ENCODE results near the gene RAB14.
"Not testable (repeated sequence)": the region's sequence is repeated elsewhere in the genome, so short reads cannot be mapped to it uniquely, and the experiment has no call there.

Gene RAB14

GRCh38 chr9:121140162-121140561, 61.5 kb downstream of the RAB14 start:
- H3K27ac Mint-ChIP-seq, result no peak overlapping the region
- H3K4me3 Mint-ChIP-seq, result no peak overlapping the region
- no peaks in the 10 kb centered on the region for H3K27me3 Mint-ChIP-seq
- H3K4me1 Mint-ChIP-seq, result peaks cover 5 to 17% of the 10 kb centered on the region in 2 donors
- H3K9me3 Mint-ChIP-seq, result no peaks in the 10 kb centered on the region
- ATAC-seq (replicated peaks) (no peak), DNase-seq (no peak)
- peaks cover 20 to 73% of the 10 kb centered on the region in 2 donors for H3K36me3 Mint-ChIP-seq

DNA sequence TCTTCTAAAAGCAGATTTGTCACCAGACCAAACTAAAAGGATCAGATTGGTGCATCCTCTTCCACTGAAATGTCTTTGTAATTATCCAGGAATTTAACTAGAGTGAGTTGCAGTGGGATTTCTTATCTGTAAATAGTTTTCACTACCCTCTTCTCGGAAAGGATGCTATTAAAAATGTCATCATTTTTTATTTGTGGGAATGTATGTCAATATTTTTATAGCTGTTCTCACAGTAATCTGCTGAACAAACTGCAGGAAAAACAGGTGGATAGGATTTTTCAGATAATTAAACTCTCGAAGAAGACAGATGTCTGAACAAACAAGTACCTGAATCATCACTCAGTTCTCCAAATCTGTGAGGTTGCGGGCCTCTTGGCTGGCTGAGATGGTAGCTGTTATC, 62.7 kb downstream of the RAB14 start:
- DNase-seq (no peak), ATAC-seq (replicated peaks) (no peak)
- Mint-ChIP-seq H3K27ac (no peak overlapping the region), H3K9me3 (no peaks in the 10 kb centered on the region), H3K36me3 (peaks cover 13 to 69% of the 10 kb centered on the region in 2 donors), H3K4me3 (no peak overlapping the region), H3K4me1 (peaks cover 5 to 17% of the 10 kb centered on the region in 2 donors), H3K27me3 (no peaks in the 10 kb centered on the region)

- ATAC-seq (replicated peaks) (no peak), DNase-seq (no peak)
- no peaks in the 10 kb centered on the region for H3K27me3 Mint-ChIP-seq
- H3K9me3 Mint-ChIP-seq, result no peaks in the 10 kb centered on the region
- no peak overlapping the region for H3K27ac Mint-ChIP-seq
- H3K36me3 Mint-ChIP-seq, result peaks cover 12 to 68% of the 10 kb centered on the region in 2 donors
- no peak overlapping the region for H3K4me3 Mint-ChIP-seq
- peaks cover 5 to 17% of the 10 kb centered on the region in 2 donors for H3K4me1 Mint-ChIP-seq
Observed at GRCh38 chr9:121138561-121138960, 63.1 kb downstream of the RAB14 start.

DNA sequence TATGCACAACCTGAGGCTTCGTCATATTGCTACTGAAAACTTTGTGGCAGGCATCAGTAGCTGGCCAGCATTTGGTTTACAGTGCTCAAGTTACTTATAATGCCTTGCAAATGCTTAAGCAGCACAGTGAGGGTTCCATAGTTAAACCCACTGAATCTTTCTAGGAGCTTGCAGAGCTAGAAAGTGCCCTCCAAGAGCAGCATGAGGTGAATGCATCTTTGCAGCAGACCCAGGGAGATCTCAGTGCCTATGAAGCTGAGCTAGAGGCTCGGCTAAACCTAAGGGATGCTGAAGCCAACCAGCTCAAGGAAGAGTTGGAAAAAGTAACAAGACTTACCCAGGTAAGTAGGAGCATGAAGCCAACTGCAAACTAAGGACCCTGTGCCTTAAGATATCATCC, 66.0 kb downstream of the RAB14 start:
- Mint-ChIP-seq H3K9me3 (peaks cover 0 to 3% of the 10 kb centered on the region in 2 donors), H3K4me1 (peaks cover 28 to 45% of the 10 kb centered on the region in 2 donors), H3K36me3 (peaks cover 21 to 72% of the 10 kb centered on the region in 2 donors), H3K27me3 (no peaks in the 10 kb centered on the region), H3K4me3 (no peak overlapping the region), H3K27ac (no peak overlapping the region)
- DNase-seq (no peak), ATAC-seq (replicated peaks) (no peak)

DNA sequence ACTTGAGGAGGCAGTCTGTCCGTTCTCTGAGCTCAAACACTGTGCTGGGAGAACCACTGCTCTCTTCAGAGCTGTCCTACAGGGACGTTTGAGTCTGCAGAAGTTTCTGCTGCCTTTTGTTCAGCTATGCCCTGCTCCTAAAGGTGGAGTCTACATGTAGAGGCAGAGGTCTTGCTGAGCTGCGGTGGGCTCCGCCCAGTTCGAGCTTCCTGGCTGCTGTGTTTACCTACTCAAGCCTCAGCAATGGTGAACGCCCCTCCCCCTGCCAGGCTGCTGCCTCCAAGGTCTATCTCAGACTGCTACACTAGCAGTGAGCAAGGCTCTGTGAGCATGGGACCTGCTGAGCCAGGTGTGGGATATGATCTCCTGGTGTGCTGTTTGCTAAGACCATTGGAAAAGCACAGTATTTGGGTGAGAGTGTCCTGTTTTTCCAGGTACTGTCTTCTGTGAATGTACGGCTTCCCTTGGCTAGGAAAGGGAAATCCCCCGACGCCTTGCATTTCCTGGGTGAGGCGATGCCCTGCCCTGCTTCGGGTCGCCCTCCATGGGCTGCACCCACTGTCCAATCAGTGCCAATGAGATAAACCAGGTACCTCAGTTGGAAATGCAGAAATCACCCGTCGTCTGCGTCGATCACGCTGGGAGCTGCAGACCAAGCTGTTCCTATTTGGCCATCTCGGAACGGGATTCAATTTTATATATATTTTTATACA, 68.4 kb downstream of the RAB14 start:
- H3K27ac Mint-ChIP-seq, result peak overlapping the region; percentile 77
- no peaks in the 10 kb centered on the region for H3K27me3 Mint-ChIP-seq
- peaks cover 41 to 76% of the 10 kb centered on the region in 2 donors for H3K36me3 Mint-ChIP-seq
- peaks cover 0 to 7% of the 10 kb centered on the region in 2 donors for H3K9me3 Mint-ChIP-seq
- ATAC-seq (replicated peaks), result peak; percentile 16 to 65
- no peak for DNase-seq
- no peak overlapping the region for H3K4me3 Mint-ChIP-seq
- peaks cover 44 to 56% of the 10 kb centered on the region in 2 donors for H3K4me1 Mint-ChIP-seq

DNA sequence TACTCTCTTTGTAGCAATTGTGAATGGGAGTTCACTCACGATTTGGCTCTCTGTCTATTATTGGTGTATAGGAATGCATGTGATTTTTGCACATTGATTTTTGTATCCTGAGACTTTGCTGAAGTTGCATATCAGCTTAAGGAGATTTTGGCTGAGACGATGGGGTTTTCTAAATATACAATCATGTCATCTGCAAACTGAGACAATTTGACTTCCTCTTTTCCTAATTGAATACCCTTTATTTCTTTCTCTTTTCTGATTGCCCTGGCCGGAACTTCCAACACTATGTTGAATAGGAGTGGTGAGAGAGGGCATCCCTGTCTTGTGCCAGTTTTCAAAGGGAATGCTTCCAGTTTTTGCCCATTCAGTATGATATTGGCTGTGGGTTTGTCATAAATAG, 72.3 kb downstream of the RAB14 start:
- not testable (repeated sequence) for ATAC-seq (replicated peaks); H3K9me3 Mint-ChIP-seq; H3K27me3 Mint-ChIP-seq; DNase-seq
- H3K4me3 Mint-ChIP-seq, result peak overlapping the region; percentile 63 to 64
- H3K4me1 Mint-ChIP-seq, result peaks cover 45 to 60% of the 10 kb centered on the region in 2 donors
- peaks cover 56 to 71% of the 10 kb centered on the region in 2 donors for H3K36me3 Mint-ChIP-seq
- peak overlapping the region; percentile 10 for H3K27ac Mint-ChIP-seq

All from stimulated activated naive B cell treated with anti-CD40 and anti-IgM and Interleukin-4, amounts not matched to agents 10 μg/mL and 1 μg/mL and 100 μg/mL, for 72 hours (primary cell).